Natural killer cell treated with Interleukin-12 subunit alpha and Interleukin-12 subunit beta and Interleukin-15 and Interleukin-18, amount 100 ng/mL, for 72 hours (primary cell): ENCODE data around the gene DEFB123. TPM values are rescaled to one million over a fixed set of nuclear protein-coding genes. Genes with fewer than 3 reads are reported as not detected.

ENCODE experiments used
- ATAC-seq, 2 donors: fragments of 150-1000 bp; cut with Tn5 transposase in 1 of 2; sonication (Bioruptor Pico), chemical (Tn5 transposase) in 1 of 2; 2 replicates each; pipeline ENCODE4 v1.10.0; 2021
- DNase-seq: peaks from one replicate; pipeline ENCODE4 v3.0.0; 2022; ENCODE audit warnings: low spot score
- H3K27ac Mint-ChIP-seq, 2 donors: 1 replicate in 1 of 2; 2 replicates in 1 of 2; pipeline ENCODE4 v1.8.0; 2022; ENCODE audit warnings: mixed read lengths in 2 of 2, mild to moderate bottlenecking in 1 of 2, moderate library complexity in 1 of 2
- H3K27me3 Mint-ChIP-seq, 2 donors: 1 replicate in 1 of 2; 2 replicates in 1 of 2; pipeline ENCODE4 v1.8.0; 2022; ENCODE audit warnings: mixed read lengths in 2 of 2
- H3K36me3 Mint-ChIP-seq: one replicate; pipeline ENCODE4 v1.8.0; 2022; ENCODE audit warnings: mixed read lengths
- H3K4me1 Mint-ChIP-seq, 2 donors: 1 replicate in 1 of 2; 2 replicates in 1 of 2; pipeline ENCODE4 v1.8.0; 2022; ENCODE audit warnings: low read depth in 2 of 2, mixed read lengths in 2 of 2, mild to moderate bottlenecking in 1 of 2
- H3K4me3 Mint-ChIP-seq: one replicate; pipeline ENCODE4 v1.8.0; 2022; ENCODE audit warnings: mixed read lengths
- H3K9me3 Mint-ChIP-seq: 2 replicates; pipeline ENCODE4 v1.8.0; 2022; ENCODE audit warnings: mixed read lengths
- total RNA-seq, 2 donors: library from RNA; stranded (reverse); gene quantifications; one replicate each; pipeline ENCODE4 v1.2.3, GENCODE V29; 2022

Gene DEFB123
- total RNA-seq, 2 donors from 2014 or later, result not detected

GRCh38 chr20:31476643-31477215 lies 36.3 kb downstream of the DEFB123 start:
- no peaks in the 10 kb centered on the region for H3K36me3 Mint-ChIP-seq
- ATAC-seq, result no peak
- H3K4me1 Mint-ChIP-seq, result no peaks in the 10 kb centered on the region
- no peak for DNase-seq
- no peak overlapping the region for H3K27ac Mint-ChIP-seq
- no peak overlapping the region for H3K4me3 Mint-ChIP-seq
- H3K27me3 Mint-ChIP-seq, result peaks cover 39 to 42% of the 10 kb centered on the region in 2 donors
- H3K9me3 Mint-ChIP-seq, result no peaks in the 10 kb centered on the region

- H3K27ac Mint-ChIP-seq, result no peak overlapping the region
- ATAC-seq, result no peak
- H3K9me3 Mint-ChIP-seq, result no peaks in the 10 kb centered on the region
- peaks cover 0 to 3% of the 10 kb centered on the region in 2 donors for H3K4me1 Mint-ChIP-seq
- no peak overlapping the region for H3K4me3 Mint-ChIP-seq
- no peaks in the 10 kb centered on the region for H3K36me3 Mint-ChIP-seq
- DNase-seq, result no peak
- peaks cover 19 to 23% of the 10 kb centered on the region in 2 donors for H3K27me3 Mint-ChIP-seq
Observed at GRCh38 chr20:31484001-31484400, 43.6 kb downstream of the DEFB123 start.

- no peak overlapping the region for H3K27ac Mint-ChIP-seq
Observed at GRCh38 chr20:31485450-31486339, 45.3 kb downstream of the DEFB123 start.

GRCh38 chr20:31488115-31488514 lies 47.7 kb downstream of the DEFB123 start:
- no peak for ATAC-seq

More at GRCh38 chr20:31485450-31486339, 45.3 kb downstream of the DEFB123 start:
- Mint-ChIP-seq H3K27me3 (peaks cover 19 to 26% of the 10 kb centered on the region in 2 donors), H3K9me3 (no peaks in the 10 kb centered on the region), H3K4me1 (peaks cover 0 to 5% of the 10 kb centered on the region in 2 donors), H3K4me3 (no peak overlapping the region), H3K36me3 (no peaks in the 10 kb centered on the region)
- ATAC-seq (no peak), DNase-seq (no peak)

GRCh38 chr20:31489152-31489551 lies 48.7 kb downstream of the DEFB123 start:
- DNase-seq, result no peak
- Mint-ChIP-seq H3K4me3 (no peak overlapping the region), H3K27me3 (peaks cover 7 to 23% of the 10 kb centered on the region in 2 donors), H3K36me3 (no peaks in the 10 kb centered on the region), H3K27ac (no peak overlapping the region), H3K4me1 (peaks cover 0 to 5% of the 10 kb centered on the region in 2 donors), H3K9me3 (no peaks in the 10 kb centered on the region)
- no peak for ATAC-seq

More at GRCh38 chr20:31488115-31488514, 47.7 kb downstream of the DEFB123 start:
- Mint-ChIP-seq H3K4me3 (no peak overlapping the region), H3K27me3 (peaks cover 7 to 20% of the 10 kb centered on the region in 2 donors), H3K9me3 (no peaks in the 10 kb centered on the region), H3K27ac (no peak overlapping the region), H3K36me3 (no peaks in the 10 kb centered on the region), H3K4me1 (peaks cover 0 to 5% of the 10 kb centered on the region in 2 donors)
- DNase-seq, result no peak

- Mint-ChIP-seq H3K36me3 (no peaks in the 10 kb centered on the region), H3K4me3 (no peak overlapping the region), H3K27me3 (peaks cover 17 to 22% of the 10 kb centered on the region in 2 donors), H3K27ac (no peak overlapping the region), H3K4me1 (peaks cover 0 to 3% of the 10 kb centered on the region in 2 donors), H3K9me3 (no peaks in the 10 kb centered on the region)
- ATAC-seq (no peak), DNase-seq (no peak)
Observed at GRCh38 chr20:31490752-31491151, 50.3 kb downstream of the DEFB123 start.

GRCh38 chr20:31494131-31494530 lies 53.7 kb downstream of the DEFB123 start:
- no peak for ATAC-seq
- no peaks in the 10 kb centered on the region for H3K36me3 Mint-ChIP-seq
- H3K4me1 Mint-ChIP-seq, result peaks cover 0 to 3% of the 10 kb centered on the region in 2 donors
- no peak for DNase-seq
- H3K27ac Mint-ChIP-seq, result no peak overlapping the region
- H3K9me3 Mint-ChIP-seq, result no peaks in the 10 kb centered on the region
- H3K4me3 Mint-ChIP-seq, result no peak overlapping the region
- peaks cover 16 to 20% of the 10 kb centered on the region in 2 donors for H3K27me3 Mint-ChIP-seq

GRCh38 chr20:31496761-31497295 lies 56.4 kb downstream of the DEFB123 start:
- H3K4me1 Mint-ChIP-seq, result no peaks in the 10 kb centered on the region
- H3K27ac Mint-ChIP-seq, result no peak overlapping the region
- DNase-seq (no peak), ATAC-seq (no peak)
- no peak overlapping the region for H3K4me3 Mint-ChIP-seq
- H3K27me3 Mint-ChIP-seq, result peaks cover 16 to 20% of the 10 kb centered on the region in 2 donors
- H3K36me3 Mint-ChIP-seq, result no peaks in the 10 kb centered on the region
- no peaks in the 10 kb centered on the region for H3K9me3 Mint-ChIP-seq

- no peak overlapping the region for H3K4me3 Mint-ChIP-seq
- no peak overlapping the region for H3K27ac Mint-ChIP-seq
- no peak for ATAC-seq
- no peaks in the 10 kb centered on the region for H3K36me3 Mint-ChIP-seq
- H3K4me1 Mint-ChIP-seq, result peaks cover 0 to 3% of the 10 kb centered on the region in 2 donors
- DNase-seq, result no peak
- no peaks in the 10 kb centered on the region for H3K9me3 Mint-ChIP-seq
- H3K27me3 Mint-ChIP-seq, result peaks cover 16 to 20% of the 10 kb centered on the region in 2 donors
Observed at GRCh38 chr20:31497838-31498540, 57.6 kb downstream of the DEFB123 start.

Other genes starting within 250 kb of the DEFB123 start
- not detected for gene DEFB115, start 183.0 kb upstream of the DEFB123 start, total RNA-seq
- gene DEFB116, start 132.0 kb upstream of the DEFB123 start, total RNA-seq, result not detected
- gene DEFB118, start 72.0 kb upstream of the DEFB123 start, total RNA-seq, result not detected
- not detected for gene DEFB119, start 50.0 kb upstream of the DEFB123 start, total RNA-seq
- not detected for gene DEFB121, start 34.4 kb upstream of the DEFB123 start, total RNA-seq
- gene DEFB124, start 34.5 kb downstream of the DEFB123 start, total RNA-seq, result not detected
- gene REM1, start 34.7 kb downstream of the DEFB123 start, total RNA-seq, result not detected
- 100 to 1,000 TPM; 233 to 257 TPM for gene HM13, start 73.8 kb downstream of the DEFB123 start, total RNA-seq
- gene ID1, start 164.7 kb downstream of the DEFB123 start, total RNA-seq, result 1 to 10 TPM in 1 of 2 donors, under 1 TPM in 1; 0.52 to 1.4 TPM
- not detected for gene COX4I2, start 197.3 kb downstream of the DEFB123 start, total RNA-seq